Smooth muscle cell (in vitro differentiated cells): ENCODE measurements around the gene USP32. TPM values are rescaled to one million over a fixed set of nuclear protein-coding genes. Genes with fewer than 3 reads are reported as not detected.
"Not testable (repeated sequence)": the region's sequence is repeated elsewhere in the genome, so short reads cannot be mapped to it uniquely, and the experiment has no call there.

ENCODE experiments used
- DNase-seq: peaks from one replicate; lab custom pipeline; 2025; ENCODE audit not compliant: unreplicated experiment; lab: John Stamatoyannopoulos, UW
- H2AFZ ChIP-seq: fragments of 200-600 bp; sonication (generic); 2 replicates; pipeline ENCODE4 v1.6.0; 2016; ENCODE audit warnings: antibody characterized with exemption, low read depth, mild to moderate bottlenecking
- H3F3A ChIP-seq: fragments of 200-600 bp; sonication (generic); 2 replicates; pipeline ENCODE4 v1.6.0; 2017; ENCODE audit warnings: antibody characterized with exemption, low read depth
- H3K27ac ChIP-seq: fragments of 200-600 bp; sonication (generic); 2 replicates; pipeline ENCODE4 v1.5.1; 2016; ENCODE audit warnings: low read depth, mild to moderate bottlenecking
- H3K27me3 ChIP-seq: fragments of 200-600 bp; sonication (generic); 2 replicates; pipeline ENCODE4 v1.6.1; 2016; ENCODE audit warnings: low read depth, mild to moderate bottlenecking
- H3K36me3 ChIP-seq: fragments of 200-600 bp; sonication (generic); 2 replicates; pipeline ENCODE4 v1.5.1; 2016; ENCODE audit warnings: low read depth
- H3K4me1 ChIP-seq: fragments of 200-600 bp; sonication (generic); 2 replicates; pipeline ENCODE4 v1.5.1; 2016; ENCODE audit warnings: low read depth
- H3K4me2 ChIP-seq: fragments of 200-600 bp; sonication (generic); 2 replicates; pipeline ENCODE4 v1.6.0; 2016; ENCODE audit warnings: mild to moderate bottlenecking
- H3K4me3 ChIP-seq: fragments of 200-600 bp; sonication (generic); 2 replicates; pipeline ENCODE4 v1.5.1; 2016; ENCODE audit warnings: mild to moderate bottlenecking
- H3K79me2 ChIP-seq: fragments of 200-600 bp; sonication (generic); 2 replicates; pipeline ENCODE4 v1.6.0; 2016; ENCODE audit warnings: low read depth, mild to moderate bottlenecking
- H3K9ac ChIP-seq: fragments of 200-600 bp; sonication (generic); 2 replicates; pipeline ENCODE4 v1.6.0; 2016; ENCODE audit warnings: low read depth
- H3K9me3 ChIP-seq: fragments of 200-600 bp; sonication (generic); replicated peaks from 2 replicates; pipeline ENCODE4 v1.5.1; 2016; ENCODE audit warnings: low read depth
- H4K20me1 ChIP-seq: fragments of 200-600 bp; sonication (generic); 2 replicates; pipeline ENCODE4 v1.6.0; 2016; ENCODE audit warnings: low read depth
- CTCF ChIP-seq: fragments of 200-600 bp; sonication (generic); IDR thresholded peaks from 2 replicates; pipeline ENCODE4 v1.5.1; 2017; ENCODE audit warnings: borderline replicate concordance, mild to moderate bottlenecking, antibody characterized with exemption; ENCODE audit not compliant: insufficient read depth, poor library complexity, severe bottlenecking
- WGBS: methylation state at CpG from one replicate; pipeline ENCODE4 v1.1.7; 2016; ENCODE audit warnings: low lambda C conversion rate; 5-methylcytosine and 5-hydroxymethylcytosine counted together
- polyA plus RNA-seq: library from polyadenylated mRNA; unstranded; fragments of >200 nt; fragmentation: Nextera tagmentation; extraction: Ambion mirVana; gene quantifications from 2 replicates; pipeline ENCODE4 v1.2.1, GENCODE V29; 2016
- total RNA-seq: library from RNA; depleted of rRNA; stranded (reverse); fragments of >200 nt; gene quantifications from 2 replicates; pipeline ENCODE4 v1.2.3, GENCODE V29; 2014

Gene USP32
- total and polyA plus RNA-seq, 2 experiments from 2014 or later = 10.5 to 21.7 TPM

GRCh38 chr17:60186372-60186771 lies 205.6 kb downstream of the USP32 start:
- H3K9ac ChIP-seq, H3K4me3 ChIP-seq, H3K4me2 ChIP-seq, H3K9me3 ChIP-seq, H4K20me1 ChIP-seq, H3K27ac ChIP-seq, H3K27me3 ChIP-seq, H2AFZ ChIP-seq, H3K79me2 ChIP-seq, H3F3A ChIP-seq, H3K4me1 ChIP-seq, DNase-seq: not testable (repeated sequence)
- 95% methylated on average over 1 of the region's 1 CpG for WGBS
- peaks cover 13% of the 10 kb centered on the region for H3K36me3 ChIP-seq

- not testable (repeated sequence) for H3K4me2 ChIP-seq, H2AFZ ChIP-seq, H4K20me1 ChIP-seq, H3K79me2 ChIP-seq, DNase-seq, H3K27ac ChIP-seq, H3K4me3 ChIP-seq, H3F3A ChIP-seq, H3K27me3 ChIP-seq, H3K36me3 ChIP-seq, H3K4me1 ChIP-seq, H3K9ac ChIP-seq, H3K9me3 ChIP-seq
- WGBS = 88% methylated on average over 1 of the region's 1 CpG
Measured at GRCh38 chr17:60180380-60180779, 211.6 kb downstream of the USP32 start.

GRCh38 chr17:60178180-60178579 lies 213.8 kb downstream of the USP32 start:
- H3K27ac ChIP-seq, H3K9me3 ChIP-seq, H3K27me3 ChIP-seq, H3F3A ChIP-seq, H4K20me1 ChIP-seq, DNase-seq, H2AFZ ChIP-seq, H3K79me2 ChIP-seq, H3K4me2 ChIP-seq, H3K9ac ChIP-seq, H3K36me3 ChIP-seq, H3K4me1 ChIP-seq, H3K4me3 ChIP-seq: not testable (repeated sequence)
- WGBS = 98% methylated on average over 2 of the region's 2 CpGs

- H3K4me3 ChIP-seq, H3K27ac ChIP-seq, H3K79me2 ChIP-seq, H3F3A ChIP-seq, H3K4me2 ChIP-seq, H3K9me3 ChIP-seq, H2AFZ ChIP-seq, H4K20me1 ChIP-seq, H3K36me3 ChIP-seq, H3K4me1 ChIP-seq, H3K9ac ChIP-seq, DNase-seq, H3K27me3 ChIP-seq: not testable (repeated sequence)
- 89% methylated on average over 5 of the region's 5 CpGs for WGBS
Measured at GRCh38 chr17:60176763-60177162, 215.2 kb downstream of the USP32 start.

- not testable (repeated sequence) for H3K4me1 ChIP-seq, DNase-seq, H4K20me1 ChIP-seq, H3K27ac ChIP-seq, H2AFZ ChIP-seq, H3K4me2 ChIP-seq, H3K36me3 ChIP-seq, H3K27me3 ChIP-seq, H3K9me3 ChIP-seq, H3K9ac ChIP-seq, H3F3A ChIP-seq, H3K4me3 ChIP-seq, H3K79me2 ChIP-seq
- WGBS = 92% methylated on average over 6 of the region's 6 CpGs
Measured at GRCh38 chr17:60174767-60175166, 217.2 kb downstream of the USP32 start.

GRCh38 chr17:60174035-60174434 lies 217.9 kb downstream of the USP32 start:
- H3F3A ChIP-seq = no peaks in the 10 kb centered on the region
- no peak for TF ChIP-seq CTCF

More at GRCh38 chr17:60174035-60174434, 217.9 kb downstream of the USP32 start:
- Histone ChIP-seq H3K4me2 (no peak overlapping the region), H2AFZ (no peak overlapping the region), H3K36me3 (no peaks in the 10 kb centered on the region), H3K4me1 (no peaks in the 10 kb centered on the region), H3K9ac (no peak overlapping the region), H3K4me3 (no peak overlapping the region), H3K27me3 (no peaks in the 10 kb centered on the region), H4K20me1 (no peaks in the 10 kb centered on the region), H3K27ac (no peak overlapping the region), H3K79me2 (no peaks in the 10 kb centered on the region), H3K9me3 (no peaks in the 10 kb centered on the region)
- DNase-seq = no peak
- 90% methylated on average over 3 of the region's 3 CpGs for WGBS
